Keratinocyte (primary cell): ENCODE measurements around the gene RAB23.

Experiments used
- EZH2 ChIP-seq: IDR thresholded peaks from one replicate; pipeline ENCODE4 v1.6.1; 2012; ENCODE audit warnings: inconsistent platforms, mild to moderate bottlenecking, low read length, moderate library complexity
- TF ChIP-seq, protein P1 (sequence below), 3 experiments: IDR thresholded peaks in 1 of 3; conservative IDR thresholded peaks in 1 of 3; optimal IDR thresholded peaks in 1 of 3; 2 replicates in 2 of 3; 3 replicates in 1 of 3; pipeline versions ENCODE3 to v1.5.1; 2011; ENCODE audit warnings: low read length in 3 of 3, mild to moderate bottlenecking in 3 of 3, moderate library complexity in 2 of 3, control low read depth in 1 of 3, inconsistent platforms in 1 of 3; ENCODE audit not compliant: insufficient read depth in 2 of 3; ENCODE audit errors: extremely low read depth in 1 of 3

DNA sequence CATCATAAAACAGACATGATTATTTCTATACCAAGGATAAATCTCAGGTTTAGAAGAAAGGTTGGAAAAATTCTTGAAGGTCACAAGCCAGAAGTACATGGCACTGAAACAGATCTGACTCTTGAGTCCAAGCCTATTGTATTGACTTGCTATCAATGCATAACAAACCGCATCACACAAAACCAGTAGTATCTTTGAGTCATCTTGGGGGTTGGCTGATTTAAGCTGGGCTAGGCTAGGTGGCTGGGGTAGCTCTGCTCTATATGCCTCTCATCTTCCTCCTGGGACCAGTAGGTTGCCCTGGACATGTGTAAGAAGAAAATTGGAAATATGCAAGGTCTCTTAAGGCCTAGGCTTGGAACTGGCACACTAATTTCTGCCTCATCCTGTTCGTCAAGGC, 37.0 kb upstream of the RAB23 start:
- TF ChIP-seq EZH2, result no peak
- TF ChIP-seq, protein P1, sequence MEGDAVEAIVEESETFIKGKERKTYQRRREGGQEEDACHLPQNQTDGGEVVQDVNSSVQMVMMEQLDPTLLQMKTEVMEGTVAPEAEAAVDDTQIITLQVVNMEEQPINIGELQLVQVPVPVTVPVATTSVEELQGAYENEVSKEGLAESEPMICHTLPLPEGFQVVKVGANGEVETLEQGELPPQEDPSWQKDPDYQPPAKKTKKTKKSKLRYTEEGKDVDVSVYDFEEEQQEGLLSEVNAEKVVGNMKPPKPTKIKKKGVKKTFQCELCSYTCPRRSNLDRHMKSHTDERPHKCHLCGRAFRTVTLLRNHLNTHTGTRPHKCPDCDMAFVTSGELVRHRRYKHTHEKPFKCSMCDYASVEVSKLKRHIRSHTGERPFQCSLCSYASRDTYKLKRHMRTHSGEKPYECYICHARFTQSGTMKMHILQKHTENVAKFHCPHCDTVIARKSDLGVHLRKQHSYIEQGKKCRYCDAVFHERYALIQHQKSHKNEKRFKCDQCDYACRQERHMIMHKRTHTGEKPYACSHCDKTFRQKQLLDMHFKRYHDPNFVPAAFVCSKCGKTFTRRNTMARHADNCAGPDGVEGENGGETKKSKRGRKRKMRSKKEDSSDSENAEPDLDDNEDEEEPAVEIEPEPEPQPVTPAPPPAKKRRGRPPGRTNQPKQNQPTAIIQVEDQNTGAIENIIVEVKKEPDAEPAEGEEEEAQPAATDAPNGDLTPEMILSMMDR (optimal IDR thresholded peaks at IDR 0.05 in 1 of 3, IDR thresholded peaks at IDR 0.05 in 1 of 3, conservative IDR thresholded peaks at IDR 0.05 in 1 of 3; ENCODE audit: extremely low read depth in 1 of 3, insufficient read depth in 2 of 3, low read length in 3 of 3), result no peak
